H1 (cell line): ENCODE data around the gene PANK3. TPM values are rescaled to one million over a fixed set of nuclear protein-coding genes. Genes with fewer than 3 reads are reported as not detected.

Experiments
- ASH2L ChIP-seq: fragments of 200-600, 300-600 bp; sonication (generic); IDR thresholded peaks from one replicate; pipeline ENCODE4 v1.7.1; 2017; ENCODE audit warnings: low read length
- RFX5 ChIP-seq: IDR thresholded peaks from 2 replicates; pipeline ENCODE4 v1.6.1; 2011; ENCODE audit warnings: low read depth, low read length, improper control_type of control experiment, borderline replicate concordance
- SIN3A ChIP-seq, 2 experiments: IDR thresholded peaks in 1 of 2; conservative IDR thresholded peaks in 1 of 2; 2 replicates each; pipeline ENCODE4 v1.6.1; 2011 to 2012; ENCODE audit warnings: low read length in 2 of 2, improper control_type of control experiment in 1 of 2, low read depth in 1 of 2, mild to moderate bottlenecking in 1 of 2
- TCF12 ChIP-seq: IDR thresholded peaks from 2 replicates; pipeline ENCODE4 v1.6.1; 2011; ENCODE audit warnings: low read depth, mild to moderate bottlenecking, low read length
- polyA plus RNA-seq, 7 experiments: library from polyadenylated mRNA; depleted of rRNA in 3 of 7; stranded (reverse) in 5 of 7; unstranded in 2 of 7; fragments of >200 nt in 5 of 7; fragments of 200-250 nt in 2 of 7; gene quantifications; 1 replicate in 5 of 7; 2 replicates in 1 of 7; 4 replicates in 1 of 7; pipeline versions ENCODE4 v1.2.1 to v1.2.3, GENCODE V29; 2011 to 2013; ENCODE audit warnings: missing spikeins in 2 of 7, mixed read lengths in 2 of 7
- total RNA-seq: library from RNA; stranded (reverse); fragmentation: NEBNext Ultra II Directional; extraction: Animal tissue kit (Norgen Biotek cat#: 25700); gene quantifications from 2 replicates; pipeline ENCODE4 v1.2.1, GENCODE V29; 2021
- TF ChIP-seq, protein P1 (sequence below): fragments of 300-600 bp; sonication (generic); IDR thresholded peaks from 2 replicates; pipeline ENCODE4 v1.7.1; 2012; ENCODE audit warnings: low read length, moderate library complexity, mild to moderate bottlenecking, inconsistent platforms; ENCODE audit not compliant: insufficient replicate concordance

PANK3 gene
- total and polyA plus RNA-seq, 2 of the 8 experiments (the other 6 are each of a cell fraction or from before 2014, with no cell fraction given): 8.6 to 101 TPM

DNA sequence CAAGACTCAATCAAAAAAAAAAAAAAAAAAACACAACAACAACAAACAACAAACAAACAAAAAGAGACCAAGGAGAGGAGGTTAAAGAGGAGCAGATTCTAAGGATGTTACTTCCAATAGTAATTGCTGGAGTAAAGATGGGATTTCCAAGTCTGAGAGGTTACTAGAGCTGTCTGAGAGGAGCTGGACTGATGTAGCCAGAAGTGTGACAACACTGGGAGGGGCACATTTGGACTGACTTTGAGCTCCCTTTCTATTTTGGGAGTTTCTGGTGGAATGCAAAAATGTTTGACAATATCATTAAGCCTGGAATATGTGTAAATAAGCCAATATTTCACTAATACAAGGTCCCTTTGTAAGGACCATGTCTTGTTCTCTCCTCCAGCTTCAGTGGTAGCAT is 25.3 kb upstream of the PANK3 start (continued):
- TF ChIP-seq SIN3A (conservative IDR thresholded peaks at IDR 0.05 in 1 of 2, IDR thresholded peaks at IDR 0.05 in 1 of 2; ENCODE audit: low read depth in 1 of 2, low read length in 2 of 2) (no peak), ASH2L (no peak), TCF12 (no peak), RFX5 (no peak)
- TF ChIP-seq, protein P1, sequence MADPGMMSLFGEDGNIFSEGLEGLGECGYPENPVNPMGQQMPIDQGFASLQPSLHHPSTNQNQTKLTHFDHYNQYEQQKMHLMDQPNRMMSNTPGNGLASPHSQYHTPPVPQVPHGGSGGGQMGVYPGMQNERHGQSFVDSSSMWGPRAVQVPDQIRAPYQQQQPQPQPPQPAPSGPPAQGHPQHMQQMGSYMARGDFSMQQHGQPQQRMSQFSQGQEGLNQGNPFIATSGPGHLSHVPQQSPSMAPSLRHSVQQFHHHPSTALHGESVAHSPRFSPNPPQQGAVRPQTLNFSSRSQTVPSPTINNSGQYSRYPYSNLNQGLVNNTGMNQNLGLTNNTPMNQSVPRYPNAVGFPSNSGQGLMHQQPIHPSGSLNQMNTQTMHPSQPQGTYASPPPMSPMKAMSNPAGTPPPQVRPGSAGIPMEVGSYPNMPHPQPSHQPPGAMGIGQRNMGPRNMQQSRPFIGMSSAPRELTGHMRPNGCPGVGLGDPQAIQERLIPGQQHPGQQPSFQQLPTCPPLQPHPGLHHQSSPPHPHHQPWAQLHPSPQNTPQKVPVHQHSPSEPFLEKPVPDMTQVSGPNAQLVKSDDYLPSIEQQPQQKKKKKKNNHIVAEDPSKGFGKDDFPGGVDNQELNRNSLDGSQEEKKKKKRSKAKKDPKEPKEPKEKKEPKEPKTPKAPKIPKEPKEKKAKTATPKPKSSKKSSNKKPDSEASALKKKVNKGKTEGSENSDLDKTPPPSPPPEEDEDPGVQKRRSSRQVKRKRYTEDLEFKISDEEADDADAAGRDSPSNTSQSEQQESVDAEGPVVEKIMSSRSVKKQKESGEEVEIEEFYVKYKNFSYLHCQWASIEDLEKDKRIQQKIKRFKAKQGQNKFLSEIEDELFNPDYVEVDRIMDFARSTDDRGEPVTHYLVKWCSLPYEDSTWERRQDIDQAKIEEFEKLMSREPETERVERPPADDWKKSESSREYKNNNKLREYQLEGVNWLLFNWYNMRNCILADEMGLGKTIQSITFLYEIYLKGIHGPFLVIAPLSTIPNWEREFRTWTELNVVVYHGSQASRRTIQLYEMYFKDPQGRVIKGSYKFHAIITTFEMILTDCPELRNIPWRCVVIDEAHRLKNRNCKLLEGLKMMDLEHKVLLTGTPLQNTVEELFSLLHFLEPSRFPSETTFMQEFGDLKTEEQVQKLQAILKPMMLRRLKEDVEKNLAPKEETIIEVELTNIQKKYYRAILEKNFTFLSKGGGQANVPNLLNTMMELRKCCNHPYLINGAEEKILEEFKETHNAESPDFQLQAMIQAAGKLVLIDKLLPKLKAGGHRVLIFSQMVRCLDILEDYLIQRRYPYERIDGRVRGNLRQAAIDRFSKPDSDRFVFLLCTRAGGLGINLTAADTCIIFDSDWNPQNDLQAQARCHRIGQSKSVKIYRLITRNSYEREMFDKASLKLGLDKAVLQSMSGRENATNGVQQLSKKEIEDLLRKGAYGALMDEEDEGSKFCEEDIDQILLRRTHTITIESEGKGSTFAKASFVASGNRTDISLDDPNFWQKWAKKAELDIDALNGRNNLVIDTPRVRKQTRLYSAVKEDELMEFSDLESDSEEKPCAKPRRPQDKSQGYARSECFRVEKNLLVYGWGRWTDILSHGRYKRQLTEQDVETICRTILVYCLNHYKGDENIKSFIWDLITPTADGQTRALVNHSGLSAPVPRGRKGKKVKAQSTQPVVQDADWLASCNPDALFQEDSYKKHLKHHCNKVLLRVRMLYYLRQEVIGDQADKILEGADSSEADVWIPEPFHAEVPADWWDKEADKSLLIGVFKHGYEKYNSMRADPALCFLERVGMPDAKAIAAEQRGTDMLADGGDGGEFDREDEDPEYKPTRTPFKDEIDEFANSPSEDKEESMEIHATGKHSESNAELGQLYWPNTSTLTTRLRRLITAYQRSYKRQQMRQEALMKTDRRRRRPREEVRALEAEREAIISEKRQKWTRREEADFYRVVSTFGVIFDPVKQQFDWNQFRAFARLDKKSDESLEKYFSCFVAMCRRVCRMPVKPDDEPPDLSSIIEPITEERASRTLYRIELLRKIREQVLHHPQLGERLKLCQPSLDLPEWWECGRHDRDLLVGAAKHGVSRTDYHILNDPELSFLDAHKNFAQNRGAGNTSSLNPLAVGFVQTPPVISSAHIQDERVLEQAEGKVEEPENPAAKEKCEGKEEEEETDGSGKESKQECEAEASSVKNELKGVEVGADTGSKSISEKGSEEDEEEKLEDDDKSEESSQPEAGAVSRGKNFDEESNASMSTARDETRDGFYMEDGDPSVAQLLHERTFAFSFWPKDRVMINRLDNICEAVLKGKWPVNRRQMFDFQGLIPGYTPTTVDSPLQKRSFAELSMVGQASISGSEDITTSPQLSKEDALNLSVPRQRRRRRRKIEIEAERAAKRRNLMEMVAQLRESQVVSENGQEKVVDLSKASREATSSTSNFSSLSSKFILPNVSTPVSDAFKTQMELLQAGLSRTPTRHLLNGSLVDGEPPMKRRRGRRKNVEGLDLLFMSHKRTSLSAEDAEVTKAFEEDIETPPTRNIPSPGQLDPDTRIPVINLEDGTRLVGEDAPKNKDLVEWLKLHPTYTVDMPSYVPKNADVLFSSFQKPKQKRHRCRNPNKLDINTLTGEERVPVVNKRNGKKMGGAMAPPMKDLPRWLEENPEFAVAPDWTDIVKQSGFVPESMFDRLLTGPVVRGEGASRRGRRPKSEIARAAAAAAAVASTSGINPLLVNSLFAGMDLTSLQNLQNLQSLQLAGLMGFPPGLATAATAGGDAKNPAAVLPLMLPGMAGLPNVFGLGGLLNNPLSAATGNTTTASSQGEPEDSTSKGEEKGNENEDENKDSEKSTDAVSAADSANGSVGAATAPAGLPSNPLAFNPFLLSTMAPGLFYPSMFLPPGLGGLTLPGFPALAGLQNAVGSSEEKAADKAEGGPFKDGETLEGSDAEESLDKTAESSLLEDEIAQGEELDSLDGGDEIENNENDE: no peak
